Measurements from ENCODE around the gene MYBPC2.

Gene MYBPC2

GRCh38 chr19:50412419-50412818 is 20.3 kb upstream of the MYBPC2 start:
- DNase-seq = no peak

DNA sequence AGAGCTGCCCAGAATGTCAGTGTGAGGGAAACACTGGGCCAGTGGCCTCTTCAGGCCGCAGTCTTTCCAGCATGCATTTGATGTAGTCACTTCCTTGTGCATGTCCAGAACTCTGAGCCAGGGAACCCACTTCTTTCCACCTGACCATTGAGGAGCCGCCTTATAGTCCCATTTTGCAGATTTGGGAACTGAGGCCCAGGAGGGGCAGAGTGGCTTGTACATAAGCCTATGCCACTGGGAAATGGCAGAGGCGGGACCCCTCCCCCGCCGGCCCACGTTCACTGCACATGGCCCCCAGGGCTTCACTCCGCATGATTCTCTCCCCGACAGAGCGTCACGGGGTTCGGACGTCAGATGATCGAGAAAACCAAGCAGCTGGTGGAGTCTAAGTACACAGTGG is 19.6 kb upstream of the MYBPC2 start:
- DNase-seq = no peak

- DNase-seq = no peak
Measured at GRCh38 chr19:50413531-50413930, 19.2 kb upstream of the MYBPC2 start.

DNA sequence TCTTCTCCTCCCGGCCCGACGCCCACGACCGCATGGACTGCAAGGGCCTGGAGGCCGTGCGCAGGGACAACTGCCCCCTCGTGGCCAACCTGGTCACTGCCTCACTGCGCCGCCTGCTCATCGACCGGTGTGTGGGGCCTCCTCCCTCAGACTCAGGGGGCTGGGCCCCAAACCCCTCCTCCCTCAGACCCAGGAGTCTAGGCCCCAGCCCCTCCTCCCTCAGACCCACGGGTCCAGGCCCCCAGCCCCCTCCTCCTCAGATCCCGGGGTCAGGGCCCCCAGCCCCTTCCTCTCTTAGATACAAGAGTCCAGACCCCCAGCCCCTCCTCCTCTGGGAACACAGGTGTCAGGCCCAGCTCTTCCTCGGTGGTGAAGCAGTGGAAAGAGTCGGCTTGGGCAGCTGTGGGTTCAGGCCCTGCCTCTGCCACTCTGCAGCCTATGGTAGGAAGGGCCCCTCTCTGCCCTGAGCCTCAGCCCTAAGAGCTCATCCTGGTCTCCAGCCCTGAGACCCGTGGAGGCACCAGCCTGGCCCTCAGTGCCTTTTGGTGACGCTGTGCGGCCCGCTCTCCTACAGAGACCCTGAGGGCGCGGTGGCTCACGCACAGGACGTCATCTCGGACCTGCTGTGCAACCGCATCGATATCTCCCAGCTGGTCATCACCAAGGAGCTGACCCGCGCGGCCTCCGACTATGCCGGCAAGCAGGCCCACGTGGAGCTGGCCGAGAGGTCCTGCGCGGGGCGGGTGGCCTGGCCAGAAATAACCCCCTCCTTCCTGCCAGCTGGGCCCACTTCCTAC is 17.6 kb upstream of the MYBPC2 start:
- DNase-seq = peak; percentile 80

DNA sequence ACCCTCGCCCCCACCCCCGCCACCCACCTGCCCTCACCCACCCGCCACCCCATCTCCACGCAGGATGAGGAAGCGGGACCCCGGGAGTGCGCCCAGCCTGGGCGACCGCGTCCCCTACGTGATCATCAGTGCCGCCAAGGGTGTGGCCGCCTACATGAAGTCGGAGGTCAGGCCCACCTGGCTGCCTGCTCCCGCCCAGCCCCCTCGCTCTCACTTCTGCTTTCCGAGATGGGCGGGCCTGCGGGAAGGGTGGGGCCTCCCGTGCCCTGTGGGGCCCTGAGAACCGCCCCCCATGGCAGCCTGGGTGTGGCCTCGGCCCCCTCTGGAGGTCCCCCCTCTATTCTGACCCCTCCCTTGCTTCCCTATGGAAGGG is 17.0 kb upstream of the MYBPC2 start:
- DNase-seq = peak; percentile 27

- no peak for DNase-seq
Measured at GRCh38 chr19:50416034-50416977, 16.4 kb upstream of the MYBPC2 start.

DNA sequence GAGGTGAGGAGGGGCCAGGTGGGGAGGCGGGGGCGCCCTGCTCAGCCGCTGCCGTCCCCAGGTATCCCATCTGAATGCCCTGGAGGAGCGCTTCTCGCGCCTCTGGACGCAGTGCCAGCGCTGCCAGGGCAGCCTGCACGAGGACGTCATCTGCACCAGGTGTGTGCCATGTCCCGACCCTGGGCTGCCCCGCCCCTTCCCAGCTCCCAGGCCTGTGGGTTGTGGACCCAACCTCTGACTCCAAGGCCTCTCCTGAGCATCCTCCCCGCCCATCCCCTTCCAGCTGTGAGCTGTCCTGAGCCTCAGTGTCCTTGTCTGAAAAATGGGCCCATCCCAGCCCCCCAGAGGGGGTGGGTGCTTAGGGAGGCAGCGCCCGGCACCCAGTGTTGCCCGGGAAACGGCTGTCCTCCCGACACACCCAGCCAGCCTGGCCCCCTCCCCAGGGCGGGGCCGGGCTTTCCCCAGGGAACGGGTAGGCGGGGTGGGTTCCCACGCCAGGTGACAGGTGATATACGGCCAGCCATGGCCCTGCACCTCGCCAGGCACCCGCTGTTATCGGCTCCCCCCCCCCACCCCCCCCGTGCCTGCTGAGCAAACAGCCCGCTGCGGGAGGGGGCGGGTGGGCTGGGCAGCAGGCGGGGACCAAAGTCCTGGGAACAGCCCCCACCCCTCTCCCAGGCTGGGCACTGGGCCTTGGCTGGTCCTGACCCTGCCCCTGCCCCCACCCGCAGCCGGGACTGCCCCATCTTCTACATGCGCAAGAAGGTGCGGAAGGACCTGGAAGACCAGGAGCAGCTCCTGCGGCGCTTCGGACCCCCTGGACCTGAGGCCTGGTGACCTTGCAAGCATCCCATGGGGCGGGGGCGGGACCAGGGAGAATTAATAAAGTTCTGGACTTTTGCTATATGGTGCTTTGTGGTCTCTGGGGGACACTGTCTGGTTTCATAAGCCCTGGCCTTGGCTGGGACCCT is 15.3 kb upstream of the MYBPC2 start:
- DNase-seq = no peak

- no peak for DNase-seq
Measured at GRCh38 chr19:50418176-50419021, 14.3 kb upstream of the MYBPC2 start, which contains the start of gene SPIB. Gene SPIB, plus strand, starts transcription at chr19:50418938. Its CDS starts 25 bp downstream, at chr19:50418963.

DNA sequence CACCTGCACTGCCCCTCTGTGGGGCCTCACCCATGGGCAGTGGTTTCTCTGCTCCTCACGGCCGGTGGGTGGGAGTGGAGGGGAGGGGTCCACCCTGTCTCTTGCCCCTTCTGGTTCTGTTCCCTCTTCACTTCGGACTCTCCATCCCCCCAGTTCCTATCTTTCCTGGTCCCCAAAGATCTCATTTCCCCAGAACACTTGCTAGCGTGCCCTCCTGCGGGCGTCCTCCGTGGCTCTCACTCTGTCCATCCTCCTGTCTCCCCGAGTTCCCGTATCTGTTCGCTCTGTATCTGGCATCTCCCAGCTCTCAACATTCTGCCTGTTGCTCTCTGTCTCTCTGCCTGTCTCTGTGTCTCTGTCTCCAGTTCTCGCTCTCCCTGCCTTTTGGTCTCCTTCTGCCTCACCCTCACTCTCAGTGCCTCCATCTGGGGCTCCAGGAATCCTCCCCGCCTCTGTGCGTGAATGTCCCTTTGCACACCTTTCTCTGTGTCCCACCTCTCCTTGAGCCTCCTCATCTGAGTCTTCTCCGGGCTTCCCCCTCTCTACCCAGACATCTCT is 13.6 kb upstream of the MYBPC2 start:
- DNase-seq = no peak

GRCh38 chr19:50419580-50420035 is 13.1 kb upstream of the MYBPC2 start:
- DNase-seq = no peak

DNA sequence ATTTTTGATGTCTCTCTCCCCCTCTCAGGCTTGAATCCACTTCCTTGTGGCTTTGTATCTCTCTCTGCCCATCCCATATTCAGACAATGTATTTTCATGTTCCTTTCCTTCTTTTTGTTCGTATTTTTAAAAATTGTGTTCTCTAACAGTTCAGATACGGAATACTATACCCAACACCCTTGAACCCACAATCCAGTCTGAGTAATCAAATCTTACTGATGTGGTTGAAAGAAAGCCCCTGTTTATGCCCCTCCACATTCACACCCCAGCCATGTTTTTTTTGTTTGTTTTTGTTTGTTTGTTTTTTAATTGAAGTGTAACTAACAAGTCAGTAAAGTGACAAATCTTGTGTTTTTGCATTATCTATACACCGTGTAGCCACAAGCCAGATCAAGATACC is 12.6 kb upstream of the MYBPC2 start:
- no peak for DNase-seq

DNA sequence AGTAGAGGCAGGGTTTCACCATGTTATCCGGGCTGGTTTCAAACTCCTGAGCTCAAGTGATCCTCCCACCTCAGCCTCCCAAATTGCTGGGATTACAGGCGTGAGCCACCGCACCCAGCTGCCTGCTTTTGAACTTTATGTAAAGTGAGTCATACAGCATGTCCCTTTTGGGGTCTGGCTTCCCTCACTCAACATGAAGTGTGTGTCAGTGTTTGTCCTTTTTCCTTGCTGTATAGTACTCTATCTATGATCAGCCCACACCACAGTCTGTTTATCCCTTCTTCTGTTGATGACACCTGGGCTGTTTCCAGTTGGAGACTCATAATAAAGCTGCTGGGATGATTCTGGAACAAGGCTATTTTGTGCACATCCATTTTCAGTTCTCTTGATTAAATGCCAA is 11.9 kb upstream of the MYBPC2 start:
- DNase-seq = no peak

DNA sequence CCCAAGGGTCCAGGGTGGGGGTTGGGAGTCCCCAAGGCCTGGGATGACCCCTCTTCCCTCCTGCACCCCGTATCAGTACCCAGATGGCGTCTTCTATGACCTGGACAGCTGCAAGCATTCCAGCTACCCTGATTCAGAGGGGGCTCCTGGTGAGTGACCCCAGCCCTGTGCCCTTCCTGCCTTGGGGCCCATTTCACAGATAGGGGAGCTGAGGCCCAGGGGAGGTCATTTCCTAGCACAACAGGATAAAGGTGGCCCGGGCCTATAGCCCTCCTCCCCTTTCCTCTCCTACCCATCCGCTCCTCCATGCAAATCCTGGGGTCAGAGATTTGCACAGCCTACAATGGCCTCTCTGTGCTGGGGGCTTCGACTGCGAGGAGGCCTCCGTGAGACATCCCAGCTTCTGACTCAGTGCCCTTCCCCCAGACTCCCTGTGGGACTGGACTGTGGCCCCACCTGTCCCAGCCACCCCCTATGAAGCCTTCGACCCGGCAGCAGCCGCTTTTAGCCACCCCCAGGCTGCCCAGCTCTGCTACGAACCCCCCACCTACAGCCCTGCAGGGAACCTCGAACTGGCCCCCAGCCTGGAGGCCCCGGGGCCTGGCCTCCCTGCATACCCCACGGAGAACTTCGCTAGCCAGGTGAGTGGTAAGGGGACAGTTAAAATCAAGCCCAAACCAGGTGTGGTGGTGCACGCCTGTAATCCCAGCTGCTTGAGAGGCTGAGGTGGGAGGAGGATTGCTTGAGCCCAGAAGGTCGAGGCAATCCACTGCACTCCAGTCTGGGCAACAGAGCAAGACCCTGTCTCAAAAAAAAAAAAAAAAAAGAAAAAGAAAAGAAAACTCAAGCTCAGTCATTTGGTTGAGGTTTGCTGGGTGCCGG is 10.1 kb upstream of the MYBPC2 start:
- no peak for DNase-seq

- no peak for DNase-seq
Measured at GRCh38 chr19:50423279-50424113, 9.2 kb upstream of the MYBPC2 start.

GRCh38 chr19:50425581-50425980 is 7.1 kb upstream of the MYBPC2 start:
- no peak for DNase-seq

GRCh38 chr19:50427318-50427925 is 5.3 kb upstream of the MYBPC2 start:
- no peak for DNase-seq

DNA sequence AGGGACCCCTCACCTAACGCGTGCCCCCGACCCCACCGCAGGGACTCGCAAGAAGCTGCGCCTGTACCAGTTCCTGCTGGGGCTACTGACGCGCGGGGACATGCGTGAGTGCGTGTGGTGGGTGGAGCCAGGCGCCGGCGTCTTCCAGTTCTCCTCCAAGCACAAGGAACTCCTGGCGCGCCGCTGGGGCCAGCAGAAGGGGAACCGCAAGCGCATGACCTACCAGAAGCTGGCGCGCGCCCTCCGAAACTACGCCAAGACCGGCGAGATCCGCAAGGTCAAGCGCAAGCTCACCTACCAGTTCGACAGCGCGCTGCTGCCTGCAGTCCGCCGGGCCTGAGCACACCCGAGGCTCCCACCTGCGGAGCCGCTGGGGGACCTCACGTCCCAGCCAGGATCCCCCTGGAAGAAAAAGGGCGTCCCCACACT is 4.7 kb upstream of the MYBPC2 start:
- DNase-seq = peak; percentile 50

DNA sequence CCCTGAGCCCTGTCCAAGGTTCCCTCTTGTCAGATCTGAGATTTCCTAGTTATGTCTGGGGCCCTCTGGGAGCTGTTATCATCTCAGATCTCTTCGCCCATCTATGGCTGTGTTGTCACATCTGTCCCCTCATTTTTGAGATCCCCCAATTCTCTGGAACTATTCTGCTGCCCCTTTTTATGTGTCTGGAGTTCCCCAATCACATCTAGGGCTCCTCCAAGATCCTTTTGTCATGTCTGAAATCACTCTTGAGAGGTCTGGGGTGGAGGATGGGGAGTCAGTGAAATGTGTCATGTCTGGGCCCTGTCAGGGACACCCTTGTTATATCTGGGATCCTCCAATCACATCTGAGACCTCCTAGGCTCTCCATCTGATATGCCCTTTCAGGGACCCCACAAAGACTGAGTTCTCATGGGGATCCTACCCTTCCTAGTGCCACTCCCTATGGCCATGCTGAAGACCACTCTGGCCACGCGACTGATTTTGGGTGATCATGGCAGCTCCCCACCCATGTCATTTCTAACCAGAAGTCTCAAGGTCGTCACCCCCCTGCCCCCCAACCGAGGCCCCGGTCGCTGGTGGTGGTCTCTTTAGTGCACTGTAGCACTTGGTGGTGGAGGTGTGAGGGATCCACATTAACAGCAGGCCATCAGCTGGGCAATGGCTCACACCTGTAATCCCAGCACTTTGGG is 3.8 kb upstream of the MYBPC2 start:
- DNase-seq = no peak

Data from CD4-positive, alpha-beta T cell treated with Interleukin-12 subunit alpha and Interleukin-12 subunit beta, for 1 hour (primary cell).